ENCODE data around the gene ZNF195. TPM values are rescaled to one million over a fixed set of nuclear protein-coding genes. Genes with fewer than 3 reads are reported as not detected.

The ZNF195 gene
- total and polyA plus RNA-seq, 2 of the 8 experiments (the other 6 are each of a cell fraction or from before 2014, with no cell fraction given) = 23.9 to 88.6 TPM

DNA sequence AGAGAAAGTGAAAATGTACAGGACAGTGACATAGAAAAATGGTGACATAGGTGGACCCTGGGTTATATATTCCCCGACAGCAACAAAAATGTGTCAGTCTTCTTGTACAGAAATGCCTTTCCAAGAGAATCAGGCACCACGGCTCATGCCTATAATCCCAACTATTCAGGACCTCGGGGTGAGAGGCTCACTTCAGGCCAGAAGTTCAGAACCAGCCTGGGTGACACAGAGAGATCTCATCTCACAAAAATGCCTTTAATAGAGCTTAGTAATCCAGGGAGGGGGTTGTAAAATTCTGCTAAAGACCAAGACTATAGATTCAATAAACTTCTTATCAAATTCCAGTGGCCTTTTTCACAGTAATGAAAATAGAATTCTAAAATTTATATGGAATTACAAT, 10.7 kb downstream of the ZNF195 start:
- DNase-seq (ENCODE audit: low read depth in 1 of 2, low spot score in 2 of 2) (no peak), FAIRE-seq (no peak)
- no peak overlapping the region for H3K4me2 ChIP-seq (ENCODE audit: insufficient read depth in 1 of 2, low read depth in 2 of 2, low read length in 2 of 2)
- peaks cover 0 to 94% of the 10 kb centered on the region in 2 experiments; a peak in 2 of 4 replicates for H3K79me2 ChIP-seq (ENCODE audit: control insufficient read depth in 1 of 2, insufficient read depth in 2 of 2, low read length in 2 of 2)
- H4K20me1 ChIP-seq (replicated peaks in 1 of 2; ENCODE audit: control insufficient read depth in 1 of 2, insufficient read depth in 2 of 2, low read length in 2 of 2) = peaks cover 2 to 7% of the 10 kb centered on the region in 2 experiments
- no peak overlapping the region for H2BK12ac ChIP-seq (ENCODE audit: low read depth, low read length)
- no peak overlapping the region for H4K5ac ChIP-seq (ENCODE audit: insufficient read length, low read depth, low read length)
- peaks cover 34 to 94% (median 75%) of the 10 kb centered on the region in 4 experiments for H3K36me3 ChIP-seq (ENCODE audit: control insufficient read depth in 2 of 4, insufficient read depth in 4 of 4, low read length in 3 of 4)
- 96% methylated on average over 3 of the region's 3 CpGs; no CpG with 5 or more reads in 1 of the 2 experiments for WGBS, 2 experiments (ENCODE audit: extremely low coverage in 1 of 2, insufficient coverage in 1 of 2, insufficient read length in 1 of 2, insufficient replicate concordance in 2 of 2, low coverage in 1 of 2, low lambda C conversion rate in 2 of 2, missing lambda C conversion rate in 1 of 2)
- no peak overlapping the region for H4K91ac ChIP-seq (replicated peaks; ENCODE audit: insufficient read length, low read length)
- no peak overlapping the region for H3K27ac ChIP-seq (ENCODE audit: low read depth, low read length)
- no peaks in the 10 kb centered on the region for H3K23me2 ChIP-seq (ENCODE audit: low read depth, low read length)
- H2BK5ac ChIP-seq (ENCODE audit: low read depth, low read length) = no peak overlapping the region
- H3K4me1 ChIP-seq (replicated peaks in 1 of 4; ENCODE audit: control insufficient read depth in 3 of 4, insufficient read depth in 4 of 4, low read length in 3 of 4) = no peaks in the 10 kb centered on the region
- H3K4ac ChIP-seq (replicated peaks; ENCODE audit: insufficient read length, low read depth, low read length) = no peak overlapping the region
- H4K8ac ChIP-seq (ENCODE audit: extremely low read depth, insufficient read depth, low read length) = no peak overlapping the region
- H3K23ac ChIP-seq (ENCODE audit: insufficient read length) = no peak overlapping the region
- no peak overlapping the region for H3K4me3 ChIP-seq (ENCODE audit: extremely low read depth in 1 of 4, insufficient read depth in 2 of 4, low read depth in 3 of 4, low read length in 4 of 4)
- CTCF ChIA-PET (ENCODE audit: partially characterized antibody) = no interaction called here
- no peak overlapping the region for H2BK120ac ChIP-seq (replicated peaks; ENCODE audit: low read depth, low read length)
- no peak overlapping the region for H2AFZ ChIP-seq (ENCODE audit: low read length)
- H2BK15ac ChIP-seq (ENCODE audit: low read length) = no peak overlapping the region
- H3K9me3 ChIP-seq (ENCODE audit: insufficient read depth in 2 of 2, low read depth in 1 of 2, low read length in 1 of 2) = peaks cover 17 to 20% of the 10 kb centered on the region in 2 experiments
- H3K56ac ChIP-seq (replicated peaks; ENCODE audit: insufficient read length, low read depth, low read length) = no peak overlapping the region
- POLR2A ChIA-PET (ENCODE audit: partially characterized antibody) = interaction anchor here (1.6 to 18.0 kb wide), 3 partner anchors 12 to 27 kb away, joined by 5 to 233 read pairs (median 6); partner anchors contain the start of gene ZNF195
- no peak overlapping the region for H2BK20ac ChIP-seq (ENCODE audit: low read length)
- H3K14ac ChIP-seq (ENCODE audit: insufficient read length) = no peak overlapping the region
- H3K18ac ChIP-seq (ENCODE audit: extremely low read depth, low read length) = no peak overlapping the region
- H3K9ac ChIP-seq (replicated peaks in 1 of 4; ENCODE audit: extremely low read depth in 1 of 4, low read depth in 3 of 4, low read length in 3 of 4) = no peak overlapping the region
- no peaks in the 10 kb centered on the region; the same call in 1 of the 2 replicates for H3K79me1 ChIP-seq (ENCODE audit: low read depth, low read length)
- H3K27me3 ChIP-seq (replicated peaks in 1 of 4; ENCODE audit: control insufficient read depth in 3 of 4, extremely low read depth in 1 of 4, insufficient read depth in 3 of 4, low read length in 3 of 4) = peaks cover 0 to 1% (median 0%) of the 10 kb centered on the region in 4 experiments; a peak in 1 of 7 replicates
- no peak overlapping the region for H2AK5ac ChIP-seq (ENCODE audit: low read depth, low read length)
- TF ChIP-seq NRF1 (IDR thresholded peaks at IDR 0.05; ENCODE audit: low read depth, low read length) (no peak), CHD1 (IDR thresholded peaks at IDR 0.05; ENCODE audit: low read depth, low read length) (no peak), CHD2 (IDR thresholded peaks at IDR 0.05; ENCODE audit: low read length) (no peak), SUZ12 (IDR thresholded peaks at IDR 0.05; ENCODE audit: low read length) (no peak), MAX (IDR thresholded peaks at IDR 0.05) (no peak), CBX8 (IDR thresholded peaks at IDR 0.05; ENCODE audit: borderline replicate concordance, low read depth, low read length) (no peak), MAFK (IDR thresholded peaks at IDR 0.05; ENCODE audit: low read depth, low read length) (no peak), EP300 (IDR thresholded peaks at IDR 0.05; ENCODE audit: borderline replicate concordance in 1 of 2, low read depth in 2 of 2, low read length in 2 of 2) (no peak), BACH1 (IDR thresholded peaks at IDR 0.05; ENCODE audit: low read length) (no peak), POLR2A (IDR thresholded peaks at IDR 0.05; ENCODE audit: control extremely low read depth in 1 of 2, low read depth in 2 of 2, low read length in 2 of 2) (no peak), EZH2 (IDR thresholded peaks at IDR 0.05; ENCODE audit: low read depth, low read length, severe bottlenecking) (no peak), PHF8 (conservative IDR thresholded peaks at IDR 0.05; ENCODE audit: low read depth, low read length) (no peak), CEBPB (IDR thresholded peaks at IDR 0.05; ENCODE audit: low read depth, low read length) (no peak), HDAC2 (IDR thresholded peaks at IDR 0.05; ENCODE audit: borderline replicate concordance in 1 of 2, low read depth in 2 of 2, low read length in 2 of 2) (no peak), POLR2AphosphoS5 (IDR thresholded peaks at IDR 0.05; ENCODE audit: low read depth, low read length) (no peak)

Data from H1 (cell line).